GM06990 (cell line): ENCODE data around the gene RBM28.

ENCODE experiments used
- DNase-seq: peaks from one replicate; pipeline ENCODE4 v3.0.0-alpha.2; 2011; ENCODE audit not compliant: insufficient read length; ENCODE audit errors: extremely low read depth
- H3K27me3 ChIP-seq: replicated peaks from 2 replicates; pipeline ENCODE4 v1.6.0; 2011; ENCODE audit warnings: low read length; ENCODE audit not compliant: control insufficient read depth, insufficient read depth
- H3K36me3 ChIP-seq: 2 replicates; pipeline ENCODE4 v1.5.1; 2011; ENCODE audit warnings: low read length; ENCODE audit not compliant: control insufficient read depth, insufficient read depth
- H3K4me3 ChIP-seq: replicated peaks from 2 replicates; pipeline ENCODE4 v1.5.1; 2011; ENCODE audit warnings: low read depth, mild to moderate bottlenecking, control low read depth, low read length
- TF ChIP-seq, protein P1 (sequence below): IDR thresholded peaks from 2 replicates; pipeline ENCODE4 v1.5.1; 2011; ENCODE audit warnings: low read length, control low read depth, mild to moderate bottlenecking, inconsistent platforms; ENCODE audit not compliant: insufficient read depth, poor library complexity, severe bottlenecking

Gene RBM28

DNA sequence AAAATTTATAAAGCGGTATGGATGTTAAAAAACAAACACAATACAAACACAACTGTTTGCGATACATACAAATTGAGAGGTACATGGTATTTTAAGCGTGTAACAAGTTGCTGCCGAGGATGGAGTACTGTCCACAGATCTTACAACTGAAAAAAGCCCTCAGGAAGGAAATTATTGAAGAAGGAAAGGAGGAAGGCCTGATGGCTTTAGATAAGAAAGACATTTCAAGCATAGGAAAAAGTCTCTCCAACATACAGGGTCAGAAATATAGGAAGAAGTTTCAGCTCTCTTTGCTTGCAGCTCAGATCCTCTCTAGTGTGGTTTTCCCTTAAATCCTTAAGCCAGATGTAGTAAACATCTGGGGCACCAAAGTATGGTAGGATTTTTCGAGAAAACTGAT lies 25.0 kb downstream of the RBM28 start:
- TF ChIP-seq, protein P1, sequence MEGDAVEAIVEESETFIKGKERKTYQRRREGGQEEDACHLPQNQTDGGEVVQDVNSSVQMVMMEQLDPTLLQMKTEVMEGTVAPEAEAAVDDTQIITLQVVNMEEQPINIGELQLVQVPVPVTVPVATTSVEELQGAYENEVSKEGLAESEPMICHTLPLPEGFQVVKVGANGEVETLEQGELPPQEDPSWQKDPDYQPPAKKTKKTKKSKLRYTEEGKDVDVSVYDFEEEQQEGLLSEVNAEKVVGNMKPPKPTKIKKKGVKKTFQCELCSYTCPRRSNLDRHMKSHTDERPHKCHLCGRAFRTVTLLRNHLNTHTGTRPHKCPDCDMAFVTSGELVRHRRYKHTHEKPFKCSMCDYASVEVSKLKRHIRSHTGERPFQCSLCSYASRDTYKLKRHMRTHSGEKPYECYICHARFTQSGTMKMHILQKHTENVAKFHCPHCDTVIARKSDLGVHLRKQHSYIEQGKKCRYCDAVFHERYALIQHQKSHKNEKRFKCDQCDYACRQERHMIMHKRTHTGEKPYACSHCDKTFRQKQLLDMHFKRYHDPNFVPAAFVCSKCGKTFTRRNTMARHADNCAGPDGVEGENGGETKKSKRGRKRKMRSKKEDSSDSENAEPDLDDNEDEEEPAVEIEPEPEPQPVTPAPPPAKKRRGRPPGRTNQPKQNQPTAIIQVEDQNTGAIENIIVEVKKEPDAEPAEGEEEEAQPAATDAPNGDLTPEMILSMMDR = no peak
- H3K4me3 ChIP-seq = no peak overlapping the region
- no peaks in the 10 kb centered on the region for H3K27me3 ChIP-seq
- peaks cover 16% of the 10 kb centered on the region for H3K36me3 ChIP-seq
- no peak for DNase-seq

DNA sequence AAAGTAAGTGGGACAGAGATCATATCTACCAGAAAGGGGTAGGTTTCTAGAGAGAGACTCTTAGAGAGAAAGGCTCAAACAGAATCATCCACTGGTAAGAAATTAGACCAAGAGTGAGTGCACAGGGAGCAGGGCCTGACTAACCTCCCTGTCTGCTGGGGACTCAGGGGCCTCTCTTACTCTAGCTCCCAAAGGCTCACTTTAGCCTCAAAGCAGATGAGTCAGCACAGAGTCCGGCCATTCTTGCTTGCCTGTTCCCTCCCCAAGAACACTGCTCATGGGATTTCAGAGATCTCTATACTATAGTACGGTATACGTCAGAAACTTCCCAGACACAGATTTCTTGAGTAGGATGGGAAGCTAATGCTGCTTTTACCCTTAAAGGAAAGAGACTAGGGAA lies 32.7 kb downstream of the RBM28 start:
- no peak overlapping the region for H3K4me3 ChIP-seq
- no peaks in the 10 kb centered on the region for H3K27me3 ChIP-seq
- H3K36me3 ChIP-seq = peaks cover 20% of the 10 kb centered on the region
- no peak for DNase-seq
- TF ChIP-seq, protein P1 = no peak

DNA sequence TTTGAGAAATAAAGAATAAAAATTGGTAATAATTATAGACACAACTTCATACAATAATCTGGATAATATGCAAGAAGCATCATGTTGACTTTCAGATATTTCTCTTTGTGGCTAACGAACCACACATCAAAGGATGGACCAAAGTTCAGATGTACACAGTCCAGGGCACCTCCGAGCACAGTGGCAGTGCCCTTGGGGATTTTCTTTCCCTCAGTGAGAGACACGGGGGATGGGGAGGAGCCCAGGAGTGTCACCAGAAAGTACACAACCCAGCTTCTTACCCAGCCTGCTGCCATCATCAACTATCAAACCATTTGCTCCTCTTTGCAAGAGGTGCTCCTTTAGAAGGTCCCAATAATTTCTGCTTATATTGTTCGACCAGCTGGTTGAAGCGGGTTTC lies 33.2 kb downstream of the RBM28 start:
- no peak for DNase-seq
- Histone ChIP-seq H3K27me3 (no peaks in the 10 kb centered on the region), H3K4me3 (no peak overlapping the region), H3K36me3 (peaks cover 21% of the 10 kb centered on the region)
- TF ChIP-seq, protein P1 = no peak

DNA sequence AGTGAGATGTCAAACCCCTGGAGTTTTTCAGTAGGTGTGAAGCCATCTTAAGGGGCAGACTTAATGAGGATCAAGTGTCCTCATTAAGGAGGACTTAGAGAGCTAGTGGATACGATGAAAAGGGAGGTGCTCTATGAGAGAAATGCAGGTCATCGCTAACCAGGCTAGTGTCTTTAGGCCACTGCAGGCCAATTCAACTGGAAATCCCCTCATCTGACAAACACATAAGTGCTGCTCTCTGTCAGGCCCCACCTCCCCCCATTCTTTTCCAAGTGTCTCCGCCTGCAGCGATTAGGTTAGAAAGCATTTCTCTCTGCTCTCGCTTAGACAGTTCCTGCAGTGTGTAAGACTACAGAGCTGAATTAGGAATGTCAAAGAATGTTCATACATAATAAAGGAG lies 33.7 kb downstream of the RBM28 start:
- TF ChIP-seq, protein P1 = no peak
- no peak for DNase-seq
- peaks cover 22% of the 10 kb centered on the region for H3K36me3 ChIP-seq
- no peaks in the 10 kb centered on the region for H3K27me3 ChIP-seq
- no peak overlapping the region for H3K4me3 ChIP-seq

DNA sequence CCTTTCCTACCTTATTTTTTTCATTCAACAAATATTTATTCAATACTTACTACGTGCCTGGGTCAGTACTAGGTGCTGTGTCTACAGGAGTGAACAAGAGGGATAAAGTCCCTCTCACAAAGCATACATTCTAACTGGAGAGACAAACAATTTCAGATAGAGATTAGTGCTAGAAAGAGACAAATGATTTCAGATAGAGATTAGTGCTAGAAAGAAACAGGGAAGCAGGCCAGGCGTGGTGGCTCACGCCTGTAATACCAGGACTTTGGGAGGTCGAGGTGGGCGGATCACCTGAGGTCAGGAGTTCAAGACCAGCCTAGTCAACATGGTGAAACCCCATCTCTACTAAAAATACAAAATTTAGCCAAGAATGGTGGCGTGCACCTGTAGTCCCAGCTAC lies 34.6 kb downstream of the RBM28 start:
- TF ChIP-seq, protein P1 = no peak
- Histone ChIP-seq H3K27me3 (no peaks in the 10 kb centered on the region), H3K36me3 (peaks cover 17% of the 10 kb centered on the region), H3K4me3 (no peak overlapping the region)
- DNase-seq = no peak

DNA sequence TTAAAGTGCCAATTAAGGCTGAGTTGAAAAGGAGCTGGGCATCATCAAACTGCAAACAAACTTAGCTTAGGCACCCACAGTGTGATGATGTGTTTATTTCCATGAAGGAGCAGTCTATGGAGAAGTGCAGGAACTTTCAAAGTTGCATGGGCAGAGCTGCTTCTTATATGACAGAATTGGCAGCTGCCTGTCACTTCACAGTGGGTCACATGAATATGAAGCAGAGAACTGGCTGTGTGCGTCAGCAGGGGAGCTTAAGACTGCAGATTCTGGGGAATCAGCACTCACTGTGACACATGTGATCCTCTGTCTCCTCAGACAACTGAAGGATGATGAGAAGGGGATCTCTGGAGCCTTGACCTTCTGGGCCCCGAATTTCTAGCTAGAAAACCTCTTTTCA lies 36.6 kb downstream of the RBM28 start:
- Histone ChIP-seq H3K27me3 (no peaks in the 10 kb centered on the region), H3K4me3 (no peak overlapping the region), H3K36me3 (peaks cover 17% of the 10 kb centered on the region)
- DNase-seq = no peak
- TF ChIP-seq, protein P1 = no peak
